ENCODE results near the gene TRABD2B. TPM values are rescaled to one million over a fixed set of nuclear protein-coding genes. Genes with fewer than 3 reads are reported as not detected.

TRABD2B gene
- total RNA-seq, 1 experiment from 2014 or later: 10.3 TPM

GRCh38 chr1:47797575-47797974, 199.6 kb downstream of the TRABD2B start (continued):
- TF ChIP-seq, protein P1, sequence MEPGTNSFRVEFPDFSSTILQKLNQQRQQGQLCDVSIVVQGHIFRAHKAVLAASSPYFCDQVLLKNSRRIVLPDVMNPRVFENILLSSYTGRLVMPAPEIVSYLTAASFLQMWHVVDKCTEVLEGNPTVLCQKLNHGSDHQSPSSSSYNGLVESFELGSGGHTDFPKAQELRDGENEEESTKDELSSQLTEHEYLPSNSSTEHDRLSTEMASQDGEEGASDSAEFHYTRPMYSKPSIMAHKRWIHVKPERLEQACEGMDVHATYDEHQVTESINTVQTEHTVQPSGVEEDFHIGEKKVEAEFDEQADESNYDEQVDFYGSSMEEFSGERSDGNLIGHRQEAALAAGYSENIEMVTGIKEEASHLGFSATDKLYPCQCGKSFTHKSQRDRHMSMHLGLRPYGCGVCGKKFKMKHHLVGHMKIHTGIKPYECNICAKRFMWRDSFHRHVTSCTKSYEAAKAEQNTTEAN (CRISPR knock-in tag; IDR thresholded peaks at IDR 0.05): no peak
- no peak for TF ChIP-seq ZNF263 (CRISPR knock-in tag; IDR thresholded peaks at IDR 0.05; ENCODE audit: low read depth)
- TF ChIP-seq CBFB (CRISPR knock-in tag; IDR thresholded peaks at IDR 0.05; ENCODE audit: low read depth): no peak
- TF ChIP-seq AFF4 (CRISPR knock-in tag; IDR thresholded peaks at IDR 0.05; ENCODE audit: borderline replicate concordance): no peak
- TF ChIP-seq NFYB (CRISPR knock-in tag; conservative IDR thresholded peaks at IDR 0.05; ENCODE audit: low read depth): no peak
- TF ChIP-seq, protein P2, sequence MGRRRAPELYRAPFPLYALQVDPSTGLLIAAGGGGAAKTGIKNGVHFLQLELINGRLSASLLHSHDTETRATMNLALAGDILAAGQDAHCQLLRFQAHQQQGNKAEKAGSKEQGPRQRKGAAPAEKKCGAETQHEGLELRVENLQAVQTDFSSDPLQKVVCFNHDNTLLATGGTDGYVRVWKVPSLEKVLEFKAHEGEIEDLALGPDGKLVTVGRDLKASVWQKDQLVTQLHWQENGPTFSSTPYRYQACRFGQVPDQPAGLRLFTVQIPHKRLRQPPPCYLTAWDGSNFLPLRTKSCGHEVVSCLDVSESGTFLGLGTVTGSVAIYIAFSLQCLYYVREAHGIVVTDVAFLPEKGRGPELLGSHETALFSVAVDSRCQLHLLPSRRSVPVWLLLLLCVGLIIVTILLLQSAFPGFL (CRISPR knock-in tag; IDR thresholded peaks at IDR 0.05; ENCODE audit: borderline replicate concordance): no peak
- no peak for TF ChIP-seq HMGA2 (CRISPR knock-in tag; IDR thresholded peaks at IDR 0.05)

DNA sequence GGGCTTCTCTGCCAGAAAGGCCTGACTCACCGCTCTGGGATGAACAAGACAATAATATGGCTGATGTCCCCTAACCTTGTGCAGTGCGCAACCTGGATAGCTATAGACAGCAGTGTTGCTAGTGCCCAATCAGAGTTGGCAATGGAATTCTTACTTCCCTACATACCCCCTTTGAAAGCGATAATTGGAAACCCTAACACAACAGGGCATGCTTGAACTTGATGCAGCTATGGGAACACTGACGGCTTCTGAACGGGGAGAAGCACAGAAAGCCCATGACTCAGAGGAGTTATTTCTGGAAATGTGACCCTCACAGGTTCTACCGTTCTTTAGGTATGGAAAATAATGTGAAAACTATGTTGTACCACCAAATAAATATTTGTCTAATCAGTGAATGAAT, 200.6 kb downstream of the TRABD2B start:
- no peaks in the 10 kb centered on the region for H3K4me1 Mint-ChIP-seq
- H3K36me3 Mint-ChIP-seq: peaks cover 3% of the 10 kb centered on the region; the same call in 1 of the 2 replicates
- H3K4me3 Mint-ChIP-seq: no peak overlapping the region
- ChIA-PET CTCF (no interaction called here), POLR2A (no interaction called here)
- H3K9me3 Mint-ChIP-seq: no peaks in the 10 kb centered on the region
- H3K27ac Mint-ChIP-seq: no peak overlapping the region
- no peaks in the 10 kb centered on the region for H3K27me3 Mint-ChIP-seq (ENCODE audit: low read depth)
- DNase-seq (ENCODE audit: low spot score): no peak
- no peak for ATAC-seq
- TF ChIP-seq CREB1 (CRISPR knock-in tag; IDR thresholded peaks at IDR 0.05): no peak
- no peak for TF ChIP-seq TEAD4 (CRISPR knock-in tag; IDR thresholded peaks at IDR 0.05)
- TF ChIP-seq JAZF1 (CRISPR knock-in tag; IDR thresholded peaks at IDR 0.05): no peak
- TF ChIP-seq, protein P3, sequence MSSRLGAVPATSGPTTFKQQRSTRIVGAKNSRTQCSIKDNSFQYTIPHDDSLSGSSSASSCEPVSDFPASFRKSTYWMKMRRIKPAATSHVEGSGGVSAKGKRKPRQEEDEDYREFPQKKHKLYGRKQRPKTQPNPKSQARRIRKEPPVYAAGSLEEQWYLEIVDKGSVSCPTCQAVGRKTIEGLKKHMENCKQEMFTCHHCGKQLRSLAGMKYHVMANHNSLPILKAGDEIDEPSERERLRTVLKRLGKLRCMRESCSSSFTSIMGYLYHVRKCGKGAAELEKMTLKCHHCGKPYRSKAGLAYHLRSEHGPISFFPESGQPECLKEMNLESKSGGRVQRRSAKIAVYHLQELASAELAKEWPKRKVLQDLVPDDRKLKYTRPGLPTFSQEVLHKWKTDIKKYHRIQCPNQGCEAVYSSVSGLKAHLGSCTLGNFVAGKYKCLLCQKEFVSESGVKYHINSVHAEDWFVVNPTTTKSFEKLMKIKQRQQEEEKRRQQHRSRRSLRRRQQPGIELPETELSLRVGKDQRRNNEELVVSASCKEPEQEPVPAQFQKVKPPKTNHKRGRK (CRISPR knock-in tag; IDR thresholded peaks at IDR 0.05; ENCODE audit: borderline replicate concordance): no peak
- TF ChIP-seq OVOL2 (CRISPR knock-in tag; IDR thresholded peaks at IDR 0.05; ENCODE audit: borderline replicate concordance): no peak
- TF ChIP-seq ETV6 (CRISPR knock-in tag; IDR thresholded peaks at IDR 0.05): no peak
- no peak for TF ChIP-seq ZNF671 (CRISPR knock-in tag; IDR thresholded peaks at IDR 0.05)

DNA sequence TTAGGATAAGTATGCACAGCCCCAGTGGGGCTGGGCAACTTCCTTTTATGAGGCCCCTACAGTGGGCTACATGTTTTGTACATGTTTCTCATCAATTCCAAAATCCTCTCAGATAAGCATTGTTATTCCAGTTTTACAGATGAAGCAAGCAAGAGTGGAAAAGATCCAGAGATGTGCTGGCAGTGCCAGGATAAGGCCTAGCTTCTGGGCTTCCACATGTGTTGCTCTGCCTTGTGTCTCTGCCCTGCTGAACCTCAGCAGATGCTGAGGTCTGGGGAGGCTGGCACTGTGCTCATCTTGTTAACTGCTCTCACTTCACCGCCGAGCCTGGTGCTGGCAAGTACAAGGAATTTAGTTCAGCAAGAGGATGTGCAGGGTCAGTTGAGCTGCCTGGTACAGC, 202.1 kb downstream of the TRABD2B start:
- no peaks in the 10 kb centered on the region for H3K27me3 Mint-ChIP-seq (ENCODE audit: low read depth)
- ChIA-PET POLR2A (no interaction called here), CTCF (interaction anchor here (1.6 kb wide), 1 partner anchor 9 kb away, joined by 4 read pairs; no protein-coding TSS in a partner anchor)
- H3K36me3 Mint-ChIP-seq: peaks cover 3% of the 10 kb centered on the region; the same call in 1 of the 2 replicates
- no peak overlapping the region for H3K4me3 Mint-ChIP-seq
- no peak for DNase-seq (ENCODE audit: low spot score)
- no peaks in the 10 kb centered on the region for H3K9me3 Mint-ChIP-seq
- H3K4me1 Mint-ChIP-seq: no peaks in the 10 kb centered on the region
- no peak for ATAC-seq
- H3K27ac Mint-ChIP-seq: no peak overlapping the region
- TF ChIP-seq, protein P3 (CRISPR knock-in tag; IDR thresholded peaks at IDR 0.05; ENCODE audit: borderline replicate concordance): no peak
- TF ChIP-seq ZNF425 (CRISPR knock-in tag; conservative IDR thresholded peaks at IDR 0.05) (no peak), AR (CRISPR knock-in tag; IDR thresholded peaks at IDR 0.05) (no peak), JAZF1 (CRISPR knock-in tag; IDR thresholded peaks at IDR 0.05) (no peak)
- TF ChIP-seq, protein P4, sequence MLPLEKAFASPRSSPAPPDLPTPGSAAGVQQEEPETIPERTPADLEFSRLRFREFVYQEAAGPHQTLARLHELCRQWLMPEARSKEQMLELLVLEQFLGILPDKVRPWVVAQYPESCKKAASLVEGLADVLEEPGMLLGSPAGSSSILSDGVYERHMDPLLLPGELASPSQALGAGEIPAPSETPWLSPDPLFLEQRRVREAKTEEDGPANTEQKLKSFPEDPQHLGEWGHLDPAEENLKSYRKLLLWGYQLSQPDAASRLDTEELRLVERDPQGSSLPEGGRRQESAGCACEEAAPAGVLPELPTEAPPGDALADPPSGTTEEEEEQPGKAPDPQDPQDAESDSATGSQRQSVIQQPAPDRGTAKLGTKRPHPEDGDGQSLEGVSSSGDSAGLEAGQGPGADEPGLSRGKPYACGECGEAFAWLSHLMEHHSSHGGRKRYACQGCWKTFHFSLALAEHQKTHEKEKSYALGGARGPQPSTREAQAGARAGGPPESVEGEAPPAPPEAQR (CRISPR knock-in tag; IDR thresholded peaks at IDR 0.05): no peak

Measured in WTC11 (cell line).